Kidney (tissue), 14 donors: ENCODE measurements around the gene SCAP. TPM values are rescaled to one million over a fixed set of nuclear protein-coding genes. Genes with fewer than 3 reads are reported as not detected.

Experiments used
- DNase-seq, 5 donors: peaks; one replicate each; pipeline ENCODE4 v3.0.0-alpha.2; 2013 to 2020
- FAIRE-seq: peaks from 2 replicates; lab custom pipeline; 2012; peaks lifted over from hg19 to GRCh38; lab: Jason Lieb, UNC
- H3K27ac ChIP-seq, 2 donors: one replicate each; pipeline ENCODE4 v1.7.0; 2013; ENCODE audit warnings: low read depth in 2 of 2, low read length in 2 of 2, inconsistent platforms in 1 of 2
- H3K27me3 ChIP-seq: one replicate; pipeline ENCODE4 v1.7.1; 2013; ENCODE audit warnings: low read length, inconsistent platforms; ENCODE audit not compliant: control insufficient read depth, insufficient read depth
- H3K36me3 ChIP-seq, 3 donors: one replicate each; pipeline versions ENCODE4 v1.7.0 to v1.7.1; 2013; ENCODE audit warnings: low read length in 3 of 3, control low read depth in 1 of 3, inconsistent platforms in 1 of 3; ENCODE audit not compliant: insufficient read depth in 3 of 3, control insufficient read depth in 2 of 3
- H3K4me1 ChIP-seq, 3 donors: one replicate each; pipeline versions ENCODE4 v1.7.0 to v1.7.1; 2013; ENCODE audit warnings: low read length in 3 of 3, inconsistent platforms in 1 of 3, low read depth in 1 of 3; ENCODE audit not compliant: control insufficient read depth in 2 of 3, insufficient read depth in 2 of 3
- H3K4me3 ChIP-seq, 3 donors: one replicate each; pipeline versions ENCODE4 v1.7.0 to v1.8.1; 2013; ENCODE audit warnings: low read length in 3 of 3, control low read depth in 1 of 3, inconsistent platforms in 1 of 3
- H3K9ac ChIP-seq, 3 donors: one replicate each; pipeline versions ENCODE4 v1.7.0 to v1.7.1; 2013; ENCODE audit warnings: low read length in 3 of 3, control low read depth in 1 of 3, inconsistent platforms in 1 of 3
- H3K9me3 ChIP-seq, 3 donors: one replicate each; pipeline versions ENCODE4 v1.7.0 to v1.7.1; 2013; ENCODE audit warnings: low read length in 3 of 3, control low read depth in 1 of 3, inconsistent platforms in 1 of 3; ENCODE audit not compliant: control insufficient read depth in 2 of 3, insufficient read depth in 1 of 3
- intact Hi-C: fragments of 100-400 bp; cut with DNase I; formaldehyde crosslinking; loops from one replicate; pipeline ENCODE4 v1.11.1; 2022
- polyA plus RNA-seq: library from polyadenylated mRNA; stranded (reverse); fragments of 350-450 nt; fragmentation: Illumina TruSeq; extraction: RNeasy Lipid Tissue Mini Kit (QIAGEN cat#74804); gene quantifications from one replicate; pipeline ENCODE4 v1.2.3, GENCODE V29; 2014; ENCODE audit warnings: low read depth, low replicate concordance; ENCODE audit not compliant: insufficient read depth
- total RNA-seq: library from RNA; stranded (reverse); fragmentation: NEBNext Ultra II Directional; extraction: Animal tissue kit (Norgen Biotek cat#: 25700); gene quantifications from one replicate; pipeline ENCODE4 v1.2.1, GENCODE V29; 2021
- TF ChIP-seq, protein P1 (sequence below): IDR thresholded peaks from 3 replicates; pipeline ENCODE4 v1.5.1; 2012; ENCODE audit warnings: mild to moderate bottlenecking, moderate library complexity, borderline replicate concordance; ENCODE audit not compliant: insufficient read depth; ENCODE audit errors: extremely low read depth
- donor health status: control.
- donor health status: control.
- donor health status: control.
- donor health status: control.
- donor health status: control.
- donor health status: DM: yes; HTN: yes; CAD: no.
- donor health status: Normal renal cell carcinoma (clear cell type).

Gene SCAP
- total and polyA plus RNA-seq, 2 donors from 2014 or later, result 47.3 to 85.1 TPM

DNA sequence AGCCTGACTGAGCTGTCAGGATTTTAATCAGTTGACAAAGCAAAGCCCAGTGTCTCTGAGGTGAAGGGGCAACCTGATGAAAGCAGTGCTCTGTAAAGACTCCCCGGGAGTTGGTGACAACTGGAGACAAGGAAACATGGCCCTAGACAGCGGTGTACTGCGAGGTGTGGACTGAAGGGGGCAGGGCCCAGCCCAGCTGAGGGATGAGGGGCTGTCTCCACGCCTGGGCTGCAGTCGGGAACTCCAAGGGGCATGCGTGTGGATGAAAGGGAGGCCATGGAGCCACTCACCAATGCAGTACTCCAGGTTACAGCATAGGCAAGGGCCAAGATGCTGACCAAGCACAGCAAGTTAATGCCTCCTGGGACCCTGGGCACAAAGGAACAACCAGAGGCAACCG, 45.1 kb downstream of the SCAP start:
- intact Hi-C loops, result no loop called here
- peak overlapping the region in 1 of 2 donors; percentile 8 for H3K27ac ChIP-seq
- no peaks in the 10 kb centered on the region for H3K9me3 ChIP-seq
- TF ChIP-seq, protein P1, sequence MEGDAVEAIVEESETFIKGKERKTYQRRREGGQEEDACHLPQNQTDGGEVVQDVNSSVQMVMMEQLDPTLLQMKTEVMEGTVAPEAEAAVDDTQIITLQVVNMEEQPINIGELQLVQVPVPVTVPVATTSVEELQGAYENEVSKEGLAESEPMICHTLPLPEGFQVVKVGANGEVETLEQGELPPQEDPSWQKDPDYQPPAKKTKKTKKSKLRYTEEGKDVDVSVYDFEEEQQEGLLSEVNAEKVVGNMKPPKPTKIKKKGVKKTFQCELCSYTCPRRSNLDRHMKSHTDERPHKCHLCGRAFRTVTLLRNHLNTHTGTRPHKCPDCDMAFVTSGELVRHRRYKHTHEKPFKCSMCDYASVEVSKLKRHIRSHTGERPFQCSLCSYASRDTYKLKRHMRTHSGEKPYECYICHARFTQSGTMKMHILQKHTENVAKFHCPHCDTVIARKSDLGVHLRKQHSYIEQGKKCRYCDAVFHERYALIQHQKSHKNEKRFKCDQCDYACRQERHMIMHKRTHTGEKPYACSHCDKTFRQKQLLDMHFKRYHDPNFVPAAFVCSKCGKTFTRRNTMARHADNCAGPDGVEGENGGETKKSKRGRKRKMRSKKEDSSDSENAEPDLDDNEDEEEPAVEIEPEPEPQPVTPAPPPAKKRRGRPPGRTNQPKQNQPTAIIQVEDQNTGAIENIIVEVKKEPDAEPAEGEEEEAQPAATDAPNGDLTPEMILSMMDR, result no peak
- H3K4me3 ChIP-seq, result no peak overlapping the region
- H3K4me1 ChIP-seq, result peaks cover 0 to 11% (median 10%) of the 10 kb centered on the region in 3 donors
- FAIRE-seq (no peak), DNase-seq (no peak)
- peaks cover 2 to 30% (median 26%) of the 10 kb centered on the region in 3 donors for H3K36me3 ChIP-seq
- no peak overlapping the region for H3K9ac ChIP-seq
- no peaks in the 10 kb centered on the region for H3K27me3 ChIP-seq

DNA sequence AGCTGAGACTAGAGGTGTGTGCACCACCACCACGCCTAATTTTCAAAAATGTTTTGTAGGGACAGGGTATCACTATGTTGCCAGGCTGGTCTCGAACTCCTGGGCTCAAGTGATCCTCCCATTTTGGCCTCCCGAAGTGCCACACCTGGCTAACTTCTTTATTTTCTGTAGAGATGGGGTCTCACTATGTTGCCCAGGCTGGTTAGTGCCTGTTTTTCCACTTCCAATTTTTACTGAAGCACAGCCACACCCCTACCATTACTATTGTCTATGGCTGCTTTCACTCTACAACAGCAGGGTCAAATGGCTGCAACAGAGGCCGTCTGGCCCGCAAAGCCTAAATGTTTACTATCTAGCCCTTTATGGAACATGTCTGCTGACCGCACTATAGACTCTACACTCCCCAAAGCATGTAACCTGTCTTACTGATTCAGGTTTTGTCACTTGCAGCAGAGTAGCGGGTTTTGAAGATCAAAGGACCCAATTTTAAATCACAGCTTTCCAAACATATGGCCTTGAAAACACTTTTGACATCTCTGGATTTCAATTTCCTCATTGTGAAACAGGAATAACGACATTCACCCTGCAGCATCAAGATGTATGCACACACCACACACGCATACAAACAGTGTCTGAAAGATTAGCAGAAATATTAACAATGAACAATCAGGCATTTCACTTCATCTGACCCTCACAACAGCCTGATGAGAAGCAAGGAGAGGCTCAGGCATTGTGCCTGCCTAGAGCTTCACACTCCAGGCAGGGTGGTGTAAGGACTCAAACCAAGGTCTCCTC, 46.1 kb downstream of the SCAP start:
- H3K36me3 ChIP-seq, result peaks cover 5 to 33% (median 29%) of the 10 kb centered on the region in 3 donors
- DNase-seq (no peak), FAIRE-seq (no peak)
- H3K9me3 ChIP-seq, result no peaks in the 10 kb centered on the region
- H3K9ac ChIP-seq, result no peak overlapping the region
- H3K4me3 ChIP-seq, result no peak overlapping the region
- no peaks in the 10 kb centered on the region for H3K27me3 ChIP-seq
- peaks cover 0 to 10% (median 10%) of the 10 kb centered on the region in 3 donors for H3K4me1 ChIP-seq
- TF ChIP-seq, protein P1, result no peak
- H3K27ac ChIP-seq, result no peak overlapping the region
- intact Hi-C loops, result no loop called here

DNA sequence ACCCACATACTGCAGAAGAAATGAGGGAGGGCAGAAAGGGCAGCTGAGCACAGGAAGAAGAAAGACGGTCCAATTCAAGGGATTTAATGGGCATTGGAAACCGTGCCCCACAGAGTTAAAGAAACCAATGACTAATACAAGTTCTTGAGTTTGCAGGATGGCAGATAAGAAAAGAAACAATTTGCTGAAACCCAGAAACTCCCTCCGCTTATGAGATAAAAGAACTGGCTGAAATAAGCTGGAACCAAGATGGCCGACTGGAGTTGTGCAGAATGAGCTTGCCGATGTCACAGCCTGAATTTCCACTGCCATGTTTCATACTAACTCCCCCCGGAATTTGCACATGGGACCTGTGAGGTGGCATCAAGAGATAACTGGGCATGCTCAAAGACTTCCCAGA, 47.1 kb downstream of the SCAP start:
- Histone ChIP-seq H3K4me1 (peaks cover 0 to 10% (median 5%) of the 10 kb centered on the region in 3 donors), H3K9me3 (no peaks in the 10 kb centered on the region), H3K36me3 (peaks cover 5 to 27% (median 26%) of the 10 kb centered on the region in 3 donors), H3K27me3 (no peaks in the 10 kb centered on the region), H3K27ac (no peak overlapping the region), H3K4me3 (no peak overlapping the region), H3K9ac (no peak overlapping the region)
- DNase-seq (no peak), FAIRE-seq (no peak)
- intact Hi-C loops, result no loop called here
- TF ChIP-seq, protein P1, result no peak
